CD4-positive, CD25-positive, alpha-beta regulatory T cell (primary cell): ENCODE measurements around the gene GPR107. TPM values are rescaled to one million over a fixed set of nuclear protein-coding genes. Genes with fewer than 3 reads are reported as not detected.

ENCODE experiments used
- ATAC-seq, 2 donors: fragments of 150-1000 bp; cut with Tn5 transposase; one replicate each; pipeline ENCODE4 v1.10.0; 2021; ENCODE audit warnings: low read depth in 2 of 2, moderate number of reproducible peaks in 2 of 2, moderate library complexity in 1 of 2
- DNase-seq, 3 donors: peaks; one replicate each; pipeline versions ENCODE4 v3.0.0 to v3.0.0-alpha.2; 2012 to 2022; ENCODE audit warnings: mixed read lengths in 1 of 3
- H3K27ac ChIP-seq: one replicate; pipeline ENCODE4 v1.7.0; 2013; ENCODE audit warnings: mild to moderate bottlenecking, low read length; ENCODE audit not compliant: insufficient read depth, poor library complexity, severe bottlenecking
- H3K27me3 ChIP-seq: one replicate; pipeline ENCODE4 v1.7.0; 2013; ENCODE audit warnings: low read length; ENCODE audit not compliant: control insufficient read depth, insufficient read depth
- H3K36me3 ChIP-seq: one replicate; pipeline ENCODE4 v1.7.0; 2013; ENCODE audit warnings: mild to moderate bottlenecking, low read length, moderate library complexity; ENCODE audit not compliant: control insufficient read depth, insufficient read depth
- H3K4me1 ChIP-seq: 2 replicates; pipeline ENCODE4 v1.7.0; 2013; ENCODE audit warnings: mild to moderate bottlenecking, low read length; ENCODE audit not compliant: insufficient read depth, control insufficient read depth, poor library complexity, severe bottlenecking
- H3K4me3 ChIP-seq: one replicate; pipeline ENCODE4 v1.7.0; 2013; ENCODE audit warnings: low read depth, mild to moderate bottlenecking, low read length, moderate library complexity
- H3K9me3 ChIP-seq, 2 experiments: 1 replicate in 1 of 2; 2 replicates in 1 of 2; pipeline ENCODE4 v1.7.0; 2013; ENCODE audit warnings: low read length in 2 of 2, mild to moderate bottlenecking in 1 of 2, moderate library complexity in 1 of 2; ENCODE audit not compliant: control insufficient read depth in 2 of 2
- H3K27ac Mint-ChIP-seq, 3 donors: one replicate each; pipeline ENCODE4 v1.8.0; 2020 to 2022; ENCODE audit warnings: mild to moderate bottlenecking in 3 of 3, mixed read lengths in 3 of 3, moderate library complexity in 2 of 3
- H3K27me3 Mint-ChIP-seq: one replicate; pipeline ENCODE4 v1.8.0; 2022; ENCODE audit warnings: mild to moderate bottlenecking, mixed read lengths
- H3K36me3 Mint-ChIP-seq: one replicate; pipeline ENCODE4 v1.8.0; 2020; ENCODE audit warnings: mixed read lengths
- H3K4me1 Mint-ChIP-seq, 4 donors: one replicate each; pipeline ENCODE4 v1.8.0; 2020 to 2022; ENCODE audit warnings: mixed read lengths in 4 of 4, mild to moderate bottlenecking in 1 of 4
- H3K4me3 Mint-ChIP-seq, 4 donors: one replicate each; pipeline ENCODE4 v1.8.0; 2020 to 2022; ENCODE audit warnings: mild to moderate bottlenecking in 4 of 4, mixed read lengths in 4 of 4, moderate library complexity in 3 of 4
- H3K9me3 Mint-ChIP-seq, 7 donors: one replicate each; pipeline ENCODE4 v1.8.0; 2020 to 2022; ENCODE audit warnings: mixed read lengths in 7 of 7, mild to moderate bottlenecking in 3 of 7, moderate library complexity in 2 of 7
- polyA plus RNA-seq, 4 donors: library from polyadenylated mRNA; unstranded; fragments of 300-500 nt; fragmentation: Illumina TruSeq; gene quantifications; one replicate each; pipeline ENCODE4 v1.2.3, GENCODE V29; 2021
- total RNA-seq: library from RNA; stranded (reverse); gene quantifications from one replicate; pipeline ENCODE4 v1.2.3, GENCODE V29; 2022

The GPR107 gene
- total and polyA plus RNA-seq, 5 donors from 2014 or later, result 2.8 to 29.9 (median 3.3) TPM

DNA sequence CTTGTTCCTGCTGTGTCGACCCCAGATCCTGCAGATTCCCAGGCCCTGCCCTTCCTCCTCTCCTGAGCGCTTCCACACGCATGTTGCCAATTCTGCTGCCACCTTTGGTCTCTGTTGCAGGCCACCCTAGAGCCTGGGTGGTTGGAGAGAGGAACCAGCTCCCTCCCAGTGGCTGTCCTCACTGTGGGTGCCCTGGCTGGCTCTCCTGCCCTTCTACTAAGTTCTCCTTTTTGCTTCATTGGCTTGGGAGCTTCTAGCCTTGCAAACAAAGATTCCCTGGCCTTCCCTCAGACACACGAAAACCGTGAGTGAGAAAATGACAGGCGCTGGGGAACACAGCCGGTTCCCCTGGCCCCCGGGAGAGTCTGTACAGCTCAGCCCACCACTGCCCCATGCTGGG is 104.3 kb downstream of the GPR107 start:
- H3K27me3 ChIP-seq, result no peaks in the 10 kb centered on the region
- H3K36me3 ChIP-seq, result no peaks in the 10 kb centered on the region
- H3K4me1 Mint-ChIP-seq, result no peaks in the 10 kb centered on the region
- no peaks in the 10 kb centered on the region for H3K27me3 Mint-ChIP-seq
- no peak overlapping the region for H3K4me3 Mint-ChIP-seq
- H3K27ac ChIP-seq, result no peak overlapping the region
- no peak overlapping the region for H3K4me3 ChIP-seq
- H3K4me1 ChIP-seq, result no peaks in the 10 kb centered on the region
- no peak overlapping the region for H3K27ac Mint-ChIP-seq
- H3K36me3 Mint-ChIP-seq, result no peaks in the 10 kb centered on the region
- DNase-seq (no peak), ATAC-seq (no peak)
- H3K9me3 Mint-ChIP-seq, result no peaks in the 10 kb centered on the region
- H3K9me3 ChIP-seq, result no peaks in the 10 kb centered on the region

DNA sequence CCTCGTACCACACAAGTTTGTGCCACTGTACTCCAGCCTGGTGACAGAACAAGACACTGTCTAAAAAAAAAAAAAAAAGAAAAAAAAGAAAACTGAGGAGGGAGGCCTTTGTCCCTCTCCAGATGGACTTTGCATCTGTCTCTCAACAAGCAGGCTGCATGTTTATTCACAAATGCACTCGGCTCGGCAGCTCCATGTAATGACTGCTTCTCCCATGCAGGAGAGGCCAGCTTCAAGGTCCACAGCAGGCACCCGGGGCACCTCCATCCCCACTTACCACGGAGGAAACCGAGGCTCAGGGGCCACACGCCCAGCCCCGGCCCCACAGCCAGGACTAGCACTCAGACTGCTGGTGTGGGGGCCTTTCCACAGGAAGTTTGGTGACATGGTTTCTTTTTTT is 105.4 kb downstream of the GPR107 start:
- Histone ChIP-seq H3K27me3 (no peaks in the 10 kb centered on the region), H3K9me3 (no peaks in the 10 kb centered on the region), H3K36me3 (no peaks in the 10 kb centered on the region), H3K4me1 (no peaks in the 10 kb centered on the region), H3K27ac (no peak overlapping the region), H3K4me3 (no peak overlapping the region)
- H3K36me3 Mint-ChIP-seq, result no peaks in the 10 kb centered on the region
- H3K4me3 Mint-ChIP-seq, result no peak overlapping the region
- H3K27ac Mint-ChIP-seq, result no peak overlapping the region
- no peaks in the 10 kb centered on the region for H3K9me3 Mint-ChIP-seq
- H3K4me1 Mint-ChIP-seq, result no peaks in the 10 kb centered on the region
- no peak for DNase-seq
- H3K27me3 Mint-ChIP-seq, result no peaks in the 10 kb centered on the region
- no peak for ATAC-seq

DNA sequence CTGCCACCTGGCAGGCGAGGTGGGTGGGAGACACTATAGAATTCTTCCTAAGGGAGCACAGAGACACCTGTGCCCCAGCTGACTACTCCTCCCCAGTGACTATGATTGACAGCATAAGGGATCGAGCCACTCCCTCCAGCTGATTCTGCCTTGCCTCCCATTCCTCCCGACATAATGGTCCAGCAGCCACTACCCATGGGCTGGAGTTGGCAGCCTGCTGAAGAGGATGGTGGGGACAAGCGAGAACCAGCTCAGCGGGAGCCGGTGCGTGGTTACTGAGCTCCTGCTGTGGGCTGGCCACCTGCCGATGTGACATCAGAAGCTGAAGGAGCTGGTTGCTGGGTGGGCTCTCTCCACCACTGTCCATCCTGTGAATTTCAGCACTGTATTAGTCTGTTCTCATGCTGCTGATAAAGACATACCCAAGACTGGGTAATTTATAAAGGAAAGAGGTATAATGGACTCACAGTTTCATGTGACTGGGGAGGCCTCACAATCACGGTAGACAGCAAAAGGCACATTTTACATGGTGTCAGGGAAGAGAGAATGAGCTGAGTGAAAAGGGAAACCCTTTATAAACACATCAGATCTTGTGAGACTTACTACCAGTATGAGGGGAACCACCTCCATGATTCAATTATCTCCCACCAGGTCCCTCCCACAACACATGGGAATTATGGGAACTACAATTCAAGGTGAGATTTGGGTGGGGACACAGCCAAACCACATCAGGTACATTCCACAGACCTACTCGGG is 106.4 kb downstream of the GPR107 start:
- Mint-ChIP-seq H3K4me3 (peak overlapping the region in 1 of 4 donors; percentile 68), H3K36me3 (no peaks in the 10 kb centered on the region), H3K27ac (no peak overlapping the region), H3K27me3 (no peaks in the 10 kb centered on the region), H3K4me1 (no peaks in the 10 kb centered on the region), H3K9me3 (no peaks in the 10 kb centered on the region)
- ATAC-seq (no peak), DNase-seq (no peak)
- no peak overlapping the region for H3K4me3 ChIP-seq
- no peaks in the 10 kb centered on the region for H3K4me1 ChIP-seq
- no peaks in the 10 kb centered on the region for H3K36me3 ChIP-seq
- no peak overlapping the region for H3K27ac ChIP-seq
- H3K9me3 ChIP-seq, result no peaks in the 10 kb centered on the region
- H3K27me3 ChIP-seq, result no peaks in the 10 kb centered on the region

DNA sequence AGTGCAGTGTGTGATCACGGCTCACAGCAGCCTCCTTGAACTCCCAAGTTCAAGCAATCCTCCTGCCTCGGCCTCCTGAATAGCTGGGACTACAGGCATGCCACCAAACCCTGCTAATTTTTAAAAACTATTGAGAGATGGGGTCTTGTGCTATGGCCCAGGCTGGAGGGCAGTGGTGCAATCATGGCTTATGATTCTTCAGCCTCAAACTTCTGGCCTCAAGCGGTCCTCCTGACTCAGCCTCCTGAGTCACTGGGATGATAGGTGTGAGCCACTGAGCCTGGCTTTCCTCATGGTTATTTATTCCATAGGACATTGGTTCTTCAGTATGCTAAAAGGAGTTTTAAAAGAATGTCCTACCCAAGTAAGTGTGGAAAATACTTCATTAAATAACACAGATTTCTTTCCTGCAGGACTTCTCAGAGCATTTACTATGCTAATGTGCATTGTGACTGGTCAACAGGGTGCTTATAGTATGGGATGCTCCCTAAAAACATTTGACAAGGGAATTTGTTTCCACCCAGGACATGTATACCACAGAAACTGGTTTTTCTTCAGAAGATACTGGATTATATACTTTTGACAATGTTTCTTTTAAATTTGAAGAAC is 107.3 kb downstream of the GPR107 start:
- no peaks in the 10 kb centered on the region for H3K4me1 ChIP-seq
- no peaks in the 10 kb centered on the region for H3K9me3 ChIP-seq
- no peaks in the 10 kb centered on the region for H3K36me3 Mint-ChIP-seq
- no peaks in the 10 kb centered on the region for H3K27me3 ChIP-seq
- H3K4me3 ChIP-seq, result no peak overlapping the region
- ATAC-seq, result no peak
- H3K27me3 Mint-ChIP-seq, result no peaks in the 10 kb centered on the region
- H3K27ac Mint-ChIP-seq, result no peak overlapping the region
- no peak overlapping the region for H3K27ac ChIP-seq
- H3K4me3 Mint-ChIP-seq, result no peak overlapping the region
- no peaks in the 10 kb centered on the region for H3K9me3 Mint-ChIP-seq
- H3K36me3 ChIP-seq, result no peaks in the 10 kb centered on the region
- no peaks in the 10 kb centered on the region for H3K4me1 Mint-ChIP-seq
- no peak for DNase-seq

DNA sequence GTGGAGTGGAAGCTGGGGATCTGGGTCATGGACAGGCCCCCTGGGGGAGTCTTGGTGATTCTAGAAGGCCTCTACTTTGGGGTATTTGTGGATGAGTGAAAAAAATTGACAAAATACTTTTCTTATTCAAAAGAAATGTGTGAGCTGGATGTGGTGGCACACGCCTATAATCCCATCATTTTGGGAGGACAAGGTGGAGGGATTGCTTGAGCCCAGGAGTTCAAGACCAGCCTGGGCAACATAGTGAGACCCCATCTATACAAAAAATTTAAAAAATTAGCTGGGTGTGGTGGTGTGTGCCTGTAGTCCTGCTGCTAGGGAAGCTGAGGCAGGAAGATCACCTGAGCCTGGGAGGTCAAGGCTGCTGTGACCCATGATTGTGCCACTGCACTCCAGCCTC is 111.9 kb downstream of the GPR107 start:
- DNase-seq (no peak), ATAC-seq (no peak)
- Mint-ChIP-seq H3K4me3 (no peak overlapping the region), H3K4me1 (no peaks in the 10 kb centered on the region), H3K27me3 (no peaks in the 10 kb centered on the region), H3K27ac (no peak overlapping the region), H3K9me3 (no peaks in the 10 kb centered on the region), H3K36me3 (no peaks in the 10 kb centered on the region)
- H3K9me3 ChIP-seq, result no peaks in the 10 kb centered on the region
- H3K4me3 ChIP-seq, result no peak overlapping the region
- H3K36me3 ChIP-seq, result no peaks in the 10 kb centered on the region
- H3K27me3 ChIP-seq, result no peaks in the 10 kb centered on the region
- no peak overlapping the region for H3K27ac ChIP-seq
- H3K4me1 ChIP-seq, result no peaks in the 10 kb centered on the region

DNA sequence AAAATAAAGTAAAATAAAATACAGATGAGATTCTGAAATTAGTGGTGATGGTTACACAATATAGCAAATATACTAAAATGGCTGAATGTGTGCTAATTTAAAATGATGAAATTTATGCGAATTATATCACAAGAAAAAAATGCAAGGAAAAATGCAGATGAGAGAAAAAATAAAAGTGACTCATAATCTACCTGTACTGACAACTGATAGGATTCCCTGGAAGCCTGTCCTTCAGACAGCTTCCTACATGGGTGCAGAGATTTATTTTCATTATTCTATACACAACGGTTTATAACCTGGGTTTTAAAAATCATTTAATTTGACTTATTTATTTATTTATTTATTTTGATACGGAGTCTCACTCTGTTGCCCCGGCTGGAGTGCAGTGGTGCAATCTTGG is 112.7 kb downstream of the GPR107 start:
- Mint-ChIP-seq H3K9me3 (no peaks in the 10 kb centered on the region), H3K36me3 (no peaks in the 10 kb centered on the region), H3K27me3 (peaks cover 5% of the 10 kb centered on the region), H3K4me1 (peaks cover 0 to 5% (median 2%) of the 10 kb centered on the region in 4 donors), H3K27ac (no peak overlapping the region), H3K4me3 (no peak overlapping the region)
- Histone ChIP-seq H3K9me3 (no peaks in the 10 kb centered on the region), H3K4me3 (no peak overlapping the region), H3K4me1 (no peaks in the 10 kb centered on the region), H3K27me3 (no peaks in the 10 kb centered on the region), H3K36me3 (no peaks in the 10 kb centered on the region), H3K27ac (no peak overlapping the region)
- ATAC-seq, result no peak
- DNase-seq, result no peak

DNA sequence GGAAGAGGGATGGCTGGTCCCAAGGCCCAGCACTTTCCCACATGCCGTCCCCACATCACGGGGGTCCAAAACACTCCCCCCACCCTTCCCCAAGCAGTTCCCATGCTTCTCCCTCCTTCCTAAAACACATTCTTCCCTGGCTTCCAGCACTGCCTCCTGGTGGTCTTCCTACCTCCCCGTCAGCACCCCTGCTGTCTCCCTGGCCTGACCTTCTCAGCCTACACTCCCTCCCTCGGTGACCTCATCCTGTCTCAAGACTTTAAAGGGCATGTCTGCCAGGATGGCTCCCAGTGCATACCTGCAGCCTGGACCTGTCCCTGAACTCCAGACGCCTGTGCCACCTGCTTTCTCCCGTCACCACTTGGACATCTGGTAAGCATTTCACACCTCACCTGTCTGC is 114.2 kb downstream of the GPR107 start:
- H3K4me1 ChIP-seq, result no peaks in the 10 kb centered on the region
- ATAC-seq (no peak), DNase-seq (no peak)
- Mint-ChIP-seq H3K27me3 (peaks cover 5% of the 10 kb centered on the region), H3K9me3 (no peaks in the 10 kb centered on the region), H3K4me3 (no peak overlapping the region), H3K36me3 (no peaks in the 10 kb centered on the region), H3K4me1 (peaks cover 0 to 5% (median 2%) of the 10 kb centered on the region in 4 donors), H3K27ac (no peak overlapping the region)
- no peaks in the 10 kb centered on the region for H3K9me3 ChIP-seq
- no peaks in the 10 kb centered on the region for H3K36me3 ChIP-seq
- H3K4me3 ChIP-seq, result no peak overlapping the region
- no peak overlapping the region for H3K27ac ChIP-seq
- H3K27me3 ChIP-seq, result no peaks in the 10 kb centered on the region
